IMR-90 (cell line): ENCODE measurements around the gene NCCRP1.

ENCODE experiments used
- BHLHE40 ChIP-seq: fragments of 150-350 bp; IDR thresholded peaks from 2 replicates; pipeline ENCODE4 v1.6.1; 2016; ENCODE audit warnings: mild to moderate bottlenecking, low read depth, low read length
- CEBPB ChIP-seq: IDR thresholded peaks from 2 replicates; pipeline ENCODE4 v1.6.1; 2012; ENCODE audit warnings: low read depth, low read length, improper control_type of control experiment
- CHD1 ChIP-seq: IDR thresholded peaks from 2 replicates; pipeline ENCODE4 v1.6.1; 2012; ENCODE audit warnings: low read depth, low read length, improper control_type of control experiment
- FOS ChIP-seq: fragments of 150-350 bp; IDR thresholded peaks from 2 replicates; pipeline ENCODE4 v1.6.1; 2016; ENCODE audit warnings: low read depth, low read length
- MAFK ChIP-seq: IDR thresholded peaks from 2 replicates; pipeline ENCODE4 v1.6.1; 2012; ENCODE audit warnings: low read depth, low read length, improper control_type of control experiment
- MAZ ChIP-seq: IDR thresholded peaks from 2 replicates; pipeline ENCODE4 v1.6.1; 2012; ENCODE audit warnings: low read depth, mild to moderate bottlenecking, low read length, improper control_type of control experiment, moderate library complexity, borderline replicate concordance
- NFE2L2 ChIP-seq: fragments of 150-350 bp; IDR thresholded peaks from 2 replicates; pipeline ENCODE4 v1.6.1; 2016; ENCODE audit warnings: low read depth, mild to moderate bottlenecking, low read length
- POLR2A ChIP-seq: IDR thresholded peaks from 2 replicates; pipeline ENCODE4 v1.6.1; 2012; ENCODE audit warnings: mild to moderate bottlenecking, low read depth, low read length
- RAD21 ChIP-seq: IDR thresholded peaks from 2 replicates; pipeline ENCODE4 v1.6.1; 2012; ENCODE audit warnings: low read length, improper control_type of control experiment
- RFX5 ChIP-seq: IDR thresholded peaks from 2 replicates; pipeline ENCODE4 v1.8.0; 2012; ENCODE audit warnings: low read depth, mild to moderate bottlenecking, low read length, moderate library complexity
- SMC3 ChIP-seq: fragments of 150-350 bp; IDR thresholded peaks from 2 replicates; pipeline ENCODE4 v1.6.1; 2016; ENCODE audit warnings: low read depth, mild to moderate bottlenecking, antibody characterized with exemption, low read length, moderate library complexity
- TF ChIP-seq, protein P1 (sequence below): conservative IDR thresholded peaks from 2 replicates; pipeline ENCODE4 v1.5.1; 2012; ENCODE audit warnings: mild to moderate bottlenecking, low read depth, low read length, improper control_type of control experiment
- TF ChIP-seq, protein P2 (sequence below): fragments of 150-350 bp; IDR thresholded peaks from 2 replicates; pipeline ENCODE4 v1.6.1; 2016; ENCODE audit warnings: low read depth, mild to moderate bottlenecking, low read length, moderate library complexity, borderline replicate concordance
- TF ChIP-seq, protein P3 (sequence below): fragments of 150-350 bp; IDR thresholded peaks from 2 replicates; pipeline ENCODE4 v1.6.1; 2017; ENCODE audit warnings: mild to moderate bottlenecking, antibody characterized with exemption, low read length, low read depth

DNA sequence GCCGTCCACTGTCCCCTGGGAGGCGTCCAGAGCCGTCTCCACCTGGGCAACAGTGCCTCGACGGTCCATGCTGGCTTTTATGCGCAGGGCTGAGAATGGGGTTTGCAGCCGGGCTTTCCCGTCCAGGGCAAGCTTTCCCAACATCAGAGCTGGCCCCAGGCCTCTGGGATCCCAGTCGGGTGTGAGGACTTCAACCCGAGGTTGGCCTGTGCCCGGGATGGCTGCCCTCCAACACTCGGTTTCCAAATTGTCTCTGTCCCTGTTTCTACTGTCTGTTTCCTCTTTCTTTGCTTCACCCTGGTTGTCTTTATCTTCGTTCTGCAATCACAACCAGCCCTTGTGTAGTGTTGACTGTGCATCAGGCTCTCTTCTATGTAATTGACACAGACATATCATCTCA, 52.0 kb downstream of the NCCRP1 start, which contains the start of gene IFNL4:
- TF ChIP-seq, protein P1, sequence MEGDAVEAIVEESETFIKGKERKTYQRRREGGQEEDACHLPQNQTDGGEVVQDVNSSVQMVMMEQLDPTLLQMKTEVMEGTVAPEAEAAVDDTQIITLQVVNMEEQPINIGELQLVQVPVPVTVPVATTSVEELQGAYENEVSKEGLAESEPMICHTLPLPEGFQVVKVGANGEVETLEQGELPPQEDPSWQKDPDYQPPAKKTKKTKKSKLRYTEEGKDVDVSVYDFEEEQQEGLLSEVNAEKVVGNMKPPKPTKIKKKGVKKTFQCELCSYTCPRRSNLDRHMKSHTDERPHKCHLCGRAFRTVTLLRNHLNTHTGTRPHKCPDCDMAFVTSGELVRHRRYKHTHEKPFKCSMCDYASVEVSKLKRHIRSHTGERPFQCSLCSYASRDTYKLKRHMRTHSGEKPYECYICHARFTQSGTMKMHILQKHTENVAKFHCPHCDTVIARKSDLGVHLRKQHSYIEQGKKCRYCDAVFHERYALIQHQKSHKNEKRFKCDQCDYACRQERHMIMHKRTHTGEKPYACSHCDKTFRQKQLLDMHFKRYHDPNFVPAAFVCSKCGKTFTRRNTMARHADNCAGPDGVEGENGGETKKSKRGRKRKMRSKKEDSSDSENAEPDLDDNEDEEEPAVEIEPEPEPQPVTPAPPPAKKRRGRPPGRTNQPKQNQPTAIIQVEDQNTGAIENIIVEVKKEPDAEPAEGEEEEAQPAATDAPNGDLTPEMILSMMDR = no peak
- no peak for TF ChIP-seq CEBPB
- TF ChIP-seq CHD1 = no peak
- TF ChIP-seq POLR2A = no peak
- TF ChIP-seq, protein P2, sequence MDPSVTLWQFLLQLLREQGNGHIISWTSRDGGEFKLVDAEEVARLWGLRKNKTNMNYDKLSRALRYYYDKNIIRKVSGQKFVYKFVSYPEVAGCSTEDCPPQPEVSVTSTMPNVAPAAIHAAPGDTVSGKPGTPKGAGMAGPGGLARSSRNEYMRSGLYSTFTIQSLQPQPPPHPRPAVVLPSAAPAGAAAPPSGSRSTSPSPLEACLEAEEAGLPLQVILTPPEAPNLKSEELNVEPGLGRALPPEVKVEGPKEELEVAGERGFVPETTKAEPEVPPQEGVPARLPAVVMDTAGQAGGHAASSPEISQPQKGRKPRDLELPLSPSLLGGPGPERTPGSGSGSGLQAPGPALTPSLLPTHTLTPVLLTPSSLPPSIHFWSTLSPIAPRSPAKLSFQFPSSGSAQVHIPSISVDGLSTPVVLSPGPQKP = no peak
- no peak for TF ChIP-seq FOS
- no peak for TF ChIP-seq RFX5
- no peak for TF ChIP-seq RAD21
- TF ChIP-seq MAFK = no peak
- TF ChIP-seq SMC3 = no peak
- TF ChIP-seq BHLHE40 = no peak
- TF ChIP-seq, protein P3, sequence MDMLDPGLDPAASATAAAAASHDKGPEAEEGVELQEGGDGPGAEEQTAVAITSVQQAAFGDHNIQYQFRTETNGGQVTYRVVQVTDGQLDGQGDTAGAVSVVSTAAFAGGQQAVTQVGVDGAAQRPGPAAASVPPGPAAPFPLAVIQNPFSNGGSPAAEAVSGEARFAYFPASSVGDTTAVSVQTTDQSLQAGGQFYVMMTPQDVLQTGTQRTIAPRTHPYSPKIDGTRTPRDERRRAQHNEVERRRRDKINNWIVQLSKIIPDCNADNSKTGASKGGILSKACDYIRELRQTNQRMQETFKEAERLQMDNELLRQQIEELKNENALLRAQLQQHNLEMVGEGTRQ = no peak
- no peak for TF ChIP-seq MAZ
- TF ChIP-seq NFE2L2 = no peak
